HTERT RPE-1 (cell line): Measurements from ENCODE around the gene LMAN2L.

Experiments used
- in situ Hi-C: fragments of 300-500 bp; cut with MboI; formaldehyde crosslinking; loops from 4 replicates; pipeline ENCODE4 v1.14.3; 2020; ENCODE audit warnings: low sequenced_read_pairs

Gene LMAN2L

GRCh38 chr2:96703021-96703751 lies 36.7 kb downstream of the LMAN2L start:
- in situ Hi-C loops: no loop called here

GRCh38 chr2:96702098-96702785 lies 37.6 kb downstream of the LMAN2L start:
- in situ Hi-C loops: no loop called here

- in situ Hi-C loops: no loop called here
Measured at GRCh38 chr2:96701636-96702035, 38.2 kb downstream of the LMAN2L start.

GRCh38 chr2:96700086-96700485 lies 39.8 kb downstream of the LMAN2L start:
- in situ Hi-C loops: no loop called here

GRCh38 chr2:96699621-96700020 lies 40.2 kb downstream of the LMAN2L start:
- in situ Hi-C loops: no loop called here

GRCh38 chr2:96699021-96699420 lies 40.8 kb downstream of the LMAN2L start:
- in situ Hi-C loops: no loop called here

GRCh38 chr2:96698221-96698861 lies 41.5 kb downstream of the LMAN2L start:
- in situ Hi-C loops: no loop called here

- in situ Hi-C loops: no loop called here
Measured at GRCh38 chr2:96697476-96697875, 42.4 kb downstream of the LMAN2L start.

- in situ Hi-C loops: no loop called here
Measured at GRCh38 chr2:96695602-96696001, 44.3 kb downstream of the LMAN2L start.

- in situ Hi-C loops: no loop called here
Measured at GRCh38 chr2:96694816-96695455, 44.9 kb downstream of the LMAN2L start.

GRCh38 chr2:96694279-96694678 lies 45.6 kb downstream of the LMAN2L start:
- in situ Hi-C loops: no loop called here

- in situ Hi-C loops: no loop called here
Measured at GRCh38 chr2:96693286-96694200, 46.3 kb downstream of the LMAN2L start.

GRCh38 chr2:96692094-96692971 lies 47.5 kb downstream of the LMAN2L start:
- in situ Hi-C loops: no loop called here

- in situ Hi-C loops: no loop called here
Measured at GRCh38 chr2:96691022-96691612, 48.7 kb downstream of the LMAN2L start.

- in situ Hi-C loops: no loop called here
Measured at GRCh38 chr2:96690306-96691021, 49.4 kb downstream of the LMAN2L start.

- in situ Hi-C loops: no loop called here
Measured at GRCh38 chr2:96689431-96689991, 50.4 kb downstream of the LMAN2L start.

- in situ Hi-C loops: no loop called here
Measured at GRCh38 chr2:96688649-96689430, 51.0 kb downstream of the LMAN2L start.
